Activated CD4-positive, CD25-positive, alpha-beta regulatory T cell treated with anti-CD3 and anti-CD28 coated beads, Interleukin-2, amount 50 U/mL, for 24 hours (primary cell): ENCODE results near the gene TMC5.
"Not testable (repeated sequence)": the region's sequence is repeated elsewhere in the genome, so short reads cannot be mapped to it uniquely, and the experiment has no call there.

ENCODE experiments used
- ATAC-seq, 2 donors: fragments of 150-1000 bp; cut with Tn5 transposase; one replicate each; pipeline ENCODE4 v1.10.0; 2021; ENCODE audit warnings: mild to moderate bottlenecking in 1 of 2, moderate library complexity in 1 of 2

Gene TMC5, protein sequence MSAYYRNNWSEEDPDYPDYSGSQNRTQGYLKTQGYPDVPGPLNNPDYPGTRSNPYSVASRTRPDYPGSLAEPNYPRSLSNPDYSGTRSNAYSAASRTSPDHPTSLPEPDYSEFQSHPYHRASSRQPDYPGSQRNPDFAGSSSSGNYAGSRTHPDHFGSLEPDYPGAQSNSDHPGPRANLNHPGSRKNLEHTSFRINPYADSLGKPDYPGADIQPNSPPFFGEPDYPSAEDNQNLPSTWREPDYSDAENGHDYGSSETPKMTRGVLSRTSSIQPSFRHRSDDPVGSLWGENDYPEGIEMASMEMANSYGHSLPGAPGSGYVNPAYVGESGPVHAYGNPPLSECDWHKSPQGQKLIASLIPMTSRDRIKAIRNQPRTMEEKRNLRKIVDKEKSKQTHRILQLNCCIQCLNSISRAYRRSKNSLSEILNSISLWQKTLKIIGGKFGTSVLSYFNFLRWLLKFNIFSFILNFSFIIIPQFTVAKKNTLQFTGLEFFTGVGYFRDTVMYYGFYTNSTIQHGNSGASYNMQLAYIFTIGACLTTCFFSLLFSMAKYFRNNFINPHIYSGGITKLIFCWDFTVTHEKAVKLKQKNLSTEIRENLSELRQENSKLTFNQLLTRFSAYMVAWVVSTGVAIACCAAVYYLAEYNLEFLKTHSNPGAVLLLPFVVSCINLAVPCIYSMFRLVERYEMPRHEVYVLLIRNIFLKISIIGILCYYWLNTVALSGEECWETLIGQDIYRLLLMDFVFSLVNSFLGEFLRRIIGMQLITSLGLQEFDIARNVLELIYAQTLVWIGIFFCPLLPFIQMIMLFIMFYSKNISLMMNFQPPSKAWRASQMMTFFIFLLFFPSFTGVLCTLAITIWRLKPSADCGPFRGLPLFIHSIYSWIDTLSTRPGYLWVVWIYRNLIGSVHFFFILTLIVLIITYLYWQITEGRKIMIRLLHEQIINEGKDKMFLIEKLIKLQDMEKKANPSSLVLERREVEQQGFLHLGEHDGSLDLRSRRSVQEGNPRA

DNA sequence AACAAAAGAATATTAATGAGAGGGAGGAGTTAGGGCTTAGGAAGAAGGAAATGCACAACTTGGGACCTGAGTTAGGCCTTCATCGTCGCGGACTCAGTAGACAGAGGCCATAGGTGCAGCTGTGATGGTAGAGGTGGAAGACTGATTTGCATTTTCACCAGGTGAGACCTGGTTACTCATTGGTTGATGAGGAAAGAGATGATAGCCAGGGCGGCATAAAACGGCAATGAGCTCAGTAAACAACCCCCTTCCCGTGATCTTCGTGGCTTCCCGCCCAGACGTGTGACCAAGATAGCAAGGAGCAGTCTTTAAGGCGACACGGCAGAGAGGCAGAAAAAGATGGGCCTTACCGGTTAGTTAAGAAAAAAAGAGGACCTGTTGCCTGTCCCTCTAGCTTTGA, at the start of gene TMC5:
Gene TMC5, plus strand, starts transcription at position 244 of the 400 bp plus-strand sequence. CDS start 22,156 bp downstream, outside the sequence.
- ATAC-seq, result no peak

DNA sequence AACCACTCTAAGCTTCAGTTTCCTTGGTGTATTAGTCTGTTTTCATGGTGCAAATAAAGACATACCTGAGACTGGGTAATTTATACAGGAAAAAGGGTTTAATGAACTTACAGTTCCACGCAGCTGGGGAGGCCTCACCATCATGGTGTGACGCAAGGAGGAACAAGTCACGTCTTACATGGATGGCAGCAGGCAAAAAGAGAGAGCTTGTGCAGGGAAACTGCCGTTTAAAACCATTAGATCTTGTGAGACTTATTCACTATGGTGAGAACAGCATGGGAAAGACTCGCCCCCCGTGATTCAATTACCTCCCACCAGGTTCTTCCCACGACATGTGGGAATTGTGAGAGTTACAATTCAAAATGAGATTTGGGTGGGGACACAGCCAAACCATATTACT, 45.1 kb upstream of the TMC5 start:
- ATAC-seq, result not testable (repeated sequence)

DNA sequence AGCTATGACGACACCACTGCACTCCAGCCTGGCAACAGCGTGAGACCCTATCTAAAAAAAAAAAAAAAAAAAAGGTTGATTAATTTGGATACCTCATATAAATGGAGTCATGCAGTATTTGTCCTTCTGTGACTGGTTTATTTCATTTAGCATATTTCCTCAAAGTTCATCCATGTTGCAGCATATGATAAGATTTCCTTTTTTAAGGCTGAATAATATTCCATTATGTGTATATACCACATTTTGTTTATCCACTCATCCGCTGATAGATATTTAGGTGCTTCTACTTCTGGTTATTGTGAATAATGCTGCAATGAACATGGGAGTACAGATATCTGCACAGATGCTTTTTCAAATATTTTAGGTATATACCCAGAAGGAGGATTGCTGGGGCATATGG, 43.3 kb upstream of the TMC5 start:
- ATAC-seq, result no peak

DNA sequence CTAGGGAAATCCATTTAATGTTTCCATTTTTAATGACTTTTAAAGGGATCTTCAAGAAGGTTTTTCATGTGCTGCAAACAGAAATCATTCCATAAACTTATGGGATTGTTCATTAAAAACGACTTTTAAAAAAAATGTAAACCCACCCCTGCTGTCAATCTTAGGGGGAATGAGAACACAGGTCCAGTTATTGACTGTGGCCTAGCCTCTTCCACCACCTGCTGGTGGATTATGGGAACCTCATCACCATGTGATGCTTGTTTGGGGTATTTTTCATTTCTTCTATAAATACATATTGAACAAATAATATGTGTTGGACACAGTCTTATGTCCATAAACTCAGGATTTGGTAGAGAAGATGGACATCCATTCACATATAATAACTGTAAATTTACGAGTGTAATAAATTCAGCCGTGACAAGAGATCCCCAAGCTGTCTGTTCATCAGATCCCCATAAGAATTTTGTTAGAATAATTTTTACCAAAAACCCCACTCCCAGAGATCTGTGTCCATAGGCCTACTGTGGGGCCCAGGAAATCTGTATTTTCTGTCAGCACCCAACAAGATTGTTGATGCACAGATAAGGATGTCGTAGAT, 42.0 kb upstream of the TMC5 start:
- no peak for ATAC-seq

DNA sequence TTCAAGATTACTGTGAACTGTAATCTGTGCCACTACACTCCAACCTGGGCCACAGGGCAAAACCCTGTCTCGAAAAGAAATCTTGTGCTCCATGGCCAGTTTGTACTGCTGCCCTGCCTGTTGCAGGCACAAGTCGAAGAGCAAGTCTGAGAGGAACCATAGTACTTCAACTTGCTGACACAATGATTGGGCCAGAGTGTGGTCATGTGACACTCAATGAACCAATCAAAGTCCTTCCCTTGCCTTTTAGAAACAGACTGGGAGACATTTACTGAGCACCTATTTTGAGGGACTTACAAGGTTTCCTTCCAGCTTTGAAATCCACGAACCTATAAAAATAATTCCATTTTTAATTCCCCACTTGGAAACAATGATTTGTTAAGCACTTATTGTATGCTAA, 39.8 kb upstream of the TMC5 start:
- ATAC-seq, result no peak

DNA sequence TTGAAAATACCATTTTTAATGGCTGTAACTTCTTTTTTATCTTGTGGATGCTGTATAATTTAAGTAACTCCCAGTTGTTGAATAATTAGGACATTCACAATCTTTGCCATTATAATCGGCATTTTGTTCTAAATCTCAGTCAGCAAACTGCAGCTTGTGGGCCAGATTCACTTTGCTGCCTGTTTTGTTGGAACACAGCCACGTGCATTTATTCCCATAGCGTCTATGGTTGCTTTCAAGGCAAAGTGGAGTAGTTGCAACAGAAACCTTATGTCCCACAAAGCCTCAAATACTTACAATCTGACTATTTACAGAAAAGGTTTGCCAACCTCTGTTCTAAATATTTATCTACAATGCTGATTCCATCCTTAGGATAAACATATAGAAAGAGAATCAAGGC, 39.2 kb upstream of the TMC5 start:
- ATAC-seq, result no peak

DNA sequence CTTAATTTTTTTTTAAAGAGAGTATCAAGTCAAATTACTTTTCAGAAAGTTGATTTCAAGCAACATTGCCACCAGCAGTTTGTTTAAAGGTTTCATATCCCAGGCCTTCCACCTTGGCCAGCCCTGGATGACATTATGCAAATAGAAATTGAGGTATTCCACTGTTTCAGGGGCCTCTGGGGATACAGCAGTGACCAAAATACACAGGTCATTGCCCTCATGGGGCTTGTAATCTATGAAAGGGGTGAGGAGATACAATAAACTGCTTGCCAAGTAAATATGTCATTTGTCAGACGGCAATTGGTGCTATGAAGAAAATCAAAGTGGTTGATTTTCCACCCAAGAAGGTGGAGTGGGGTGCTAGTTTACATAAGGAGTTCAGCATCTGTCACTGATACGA, 37.8 kb upstream of the TMC5 start:
- no peak for ATAC-seq

DNA sequence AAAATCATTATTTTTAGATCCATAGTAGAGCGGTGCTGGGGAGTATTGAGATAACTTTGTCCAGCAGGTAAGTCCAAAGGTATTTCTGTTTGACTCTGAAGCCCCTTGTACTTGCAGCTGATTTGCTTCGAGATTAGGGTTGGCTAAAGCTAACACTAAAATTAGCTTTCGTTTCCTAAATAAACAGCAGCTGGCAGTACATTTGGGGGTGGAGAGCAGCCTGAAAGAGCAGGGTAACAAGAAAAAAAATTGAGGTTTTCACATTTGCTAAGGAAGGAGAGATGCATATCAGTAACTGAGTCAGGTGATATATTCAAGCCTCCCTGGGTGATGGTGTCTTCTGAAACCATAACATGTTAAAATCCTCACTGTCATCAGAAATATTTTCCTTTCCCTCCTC, 37.4 kb upstream of the TMC5 start:
- no peak for ATAC-seq

DNA sequence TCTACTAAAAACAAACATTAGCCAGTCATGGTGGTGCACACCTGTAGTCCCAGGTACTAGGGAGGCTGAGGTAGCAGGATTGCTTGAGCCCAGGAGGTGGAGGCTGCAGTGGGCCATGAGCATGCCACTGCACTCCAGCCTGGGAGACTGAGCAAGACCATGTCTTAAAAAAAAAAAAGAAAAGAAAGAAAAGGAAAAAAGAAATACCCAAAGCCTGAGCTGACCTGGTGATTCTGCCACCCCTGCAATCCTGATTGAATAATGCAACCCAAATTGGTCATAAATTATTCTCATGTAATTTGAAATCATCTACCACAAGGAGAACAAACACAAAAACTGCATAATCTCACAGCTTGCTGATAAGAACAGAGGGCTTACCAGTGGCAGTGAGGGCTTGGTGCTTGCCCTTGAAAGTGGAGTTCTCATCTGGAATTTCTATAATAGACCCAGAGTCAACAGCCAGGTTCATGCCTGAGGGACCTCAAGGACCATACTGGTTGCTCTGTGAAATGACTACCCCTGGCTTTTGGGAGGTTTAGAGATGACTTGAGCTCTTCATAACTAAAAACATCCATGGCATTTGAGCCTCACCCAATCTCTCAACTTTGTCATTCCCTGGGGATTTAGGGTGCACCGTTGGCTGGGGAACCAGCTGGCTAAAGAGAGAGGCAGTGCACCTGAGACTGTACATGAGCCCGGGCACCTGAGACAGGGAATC, 35.4 kb upstream of the TMC5 start:
- no peak for ATAC-seq

DNA sequence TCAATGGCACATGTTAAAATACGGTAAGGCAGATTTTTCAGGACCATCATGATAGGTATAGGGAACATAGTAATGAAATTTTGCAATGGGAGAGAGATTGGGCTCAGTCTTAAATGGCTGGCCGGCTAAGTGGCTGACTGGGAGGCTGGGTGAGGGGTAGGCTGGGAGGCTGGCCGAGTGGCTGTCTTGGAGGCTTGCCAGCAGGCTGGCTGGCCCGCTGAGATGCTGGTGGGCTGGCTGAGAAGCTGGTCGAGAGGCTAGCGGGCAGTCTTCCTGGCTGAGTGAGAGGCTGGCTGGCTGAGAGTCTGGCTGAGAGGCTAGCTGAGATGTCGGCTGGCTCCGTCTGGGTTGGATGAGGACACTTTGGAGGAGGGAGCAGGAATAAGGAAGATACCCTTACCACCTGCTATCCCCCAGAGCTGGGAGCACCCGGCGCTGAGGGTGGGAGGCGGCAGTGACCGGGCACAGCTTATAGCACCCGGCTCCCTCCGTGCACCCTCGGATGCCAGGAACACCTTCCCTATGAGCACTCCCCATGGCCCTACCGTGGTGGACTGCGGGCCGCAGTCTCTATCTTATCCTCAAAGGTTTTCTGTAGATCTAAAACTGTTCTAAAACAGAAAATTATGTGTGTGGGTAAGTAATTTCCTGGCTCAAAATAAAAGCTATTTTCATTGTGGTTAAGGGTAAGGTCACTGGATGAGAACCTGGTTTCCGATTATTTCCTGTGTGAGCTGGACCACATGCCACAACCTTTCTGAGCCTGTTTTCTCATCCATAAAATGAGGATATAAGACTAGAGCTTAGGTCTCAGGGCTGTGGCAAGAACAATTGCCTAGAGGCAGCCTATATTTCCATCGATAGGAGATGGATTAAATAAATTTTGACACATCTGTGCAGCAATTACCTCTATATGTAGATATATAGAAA, 34.5 kb upstream of the TMC5 start:
- ATAC-seq, result no peak

DNA sequence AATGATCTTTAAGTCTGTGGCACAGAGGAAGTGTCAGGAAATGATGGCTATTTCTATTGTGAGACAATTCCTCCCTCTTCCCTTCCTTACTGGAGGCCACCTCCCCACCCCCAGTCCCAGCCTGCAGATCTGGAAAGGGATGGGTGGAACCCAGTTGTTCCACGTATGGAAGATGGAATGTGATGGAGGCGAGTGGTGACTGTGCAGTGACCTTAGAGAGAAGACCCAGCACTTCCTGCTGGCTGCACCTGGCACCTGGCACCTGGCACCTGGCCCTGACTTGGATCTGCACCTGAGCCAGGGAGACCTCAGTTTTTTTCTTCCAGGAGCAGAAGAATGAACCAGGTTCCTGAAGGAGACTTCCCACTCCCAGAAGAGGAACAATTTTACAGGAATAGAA, 33.0 kb upstream of the TMC5 start:
- ATAC-seq, result no peak

DNA sequence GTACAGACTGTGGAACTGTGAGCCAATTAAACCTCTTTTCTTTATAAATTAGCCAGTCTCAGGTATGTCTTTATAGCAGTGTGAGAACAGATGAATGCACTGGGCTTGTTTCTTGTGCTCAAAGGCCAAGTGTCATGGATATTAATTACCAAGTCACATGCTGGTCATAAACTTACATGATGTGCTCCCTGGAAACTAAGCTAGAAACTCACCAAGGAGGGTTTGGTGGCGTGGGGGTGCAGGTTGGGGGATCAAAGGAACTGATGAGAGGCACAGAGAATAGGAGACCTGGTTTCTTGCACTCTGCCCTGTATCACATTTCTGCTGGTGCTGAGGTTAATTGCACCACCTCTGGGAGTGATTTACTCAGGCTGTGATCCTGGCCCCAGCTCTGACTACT, 31.2 kb upstream of the TMC5 start:
- no peak for ATAC-seq

DNA sequence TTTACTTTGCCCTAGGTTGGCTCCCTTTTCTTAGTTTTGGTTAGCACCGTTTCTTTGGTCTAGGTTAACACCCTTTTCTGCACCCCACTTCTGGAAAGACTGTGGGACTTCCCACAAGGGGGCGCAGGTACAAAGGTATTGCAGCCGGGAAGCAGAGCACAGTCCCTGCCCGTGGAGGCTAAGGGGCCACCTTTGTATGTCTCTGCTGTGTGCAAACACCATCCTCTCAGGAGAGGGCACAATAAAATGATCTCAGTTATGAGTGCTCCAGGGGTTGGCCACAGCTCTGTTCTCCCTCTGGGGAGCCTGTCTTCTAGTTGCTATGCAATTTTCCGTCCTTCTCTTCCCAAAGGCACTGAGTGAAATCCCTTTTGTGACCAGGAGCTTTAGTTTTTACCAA, 28.4 kb upstream of the TMC5 start:
- no peak for ATAC-seq

DNA sequence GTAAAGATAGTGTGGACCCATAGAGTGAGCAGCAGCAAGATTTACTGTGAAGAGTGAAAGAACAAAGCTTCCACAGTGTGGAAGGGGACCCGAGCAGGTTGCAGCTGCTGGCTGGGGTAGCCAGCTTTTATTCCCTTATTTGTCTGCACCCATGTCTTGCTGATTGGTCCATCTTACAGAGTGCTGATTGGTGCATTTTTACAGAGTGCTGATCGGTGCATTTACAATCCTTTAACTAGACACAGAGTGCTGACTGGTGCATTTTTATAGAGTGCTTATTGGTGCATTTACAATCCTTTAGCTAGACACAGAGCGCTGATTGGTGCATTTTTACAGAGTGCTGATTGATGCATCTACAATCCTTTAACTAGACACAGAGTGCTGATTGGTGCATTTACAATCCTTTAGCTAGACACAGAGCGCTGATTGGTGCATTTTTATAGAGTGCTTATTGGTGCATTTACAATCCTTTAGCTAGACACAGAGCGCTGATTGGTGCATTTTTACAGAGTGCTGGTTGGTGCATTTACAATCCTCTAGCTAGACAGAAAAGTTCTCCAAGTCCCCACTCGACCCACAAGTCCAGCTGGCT, 26.4 kb upstream of the TMC5 start:
- not testable (repeated sequence) for ATAC-seq

DNA sequence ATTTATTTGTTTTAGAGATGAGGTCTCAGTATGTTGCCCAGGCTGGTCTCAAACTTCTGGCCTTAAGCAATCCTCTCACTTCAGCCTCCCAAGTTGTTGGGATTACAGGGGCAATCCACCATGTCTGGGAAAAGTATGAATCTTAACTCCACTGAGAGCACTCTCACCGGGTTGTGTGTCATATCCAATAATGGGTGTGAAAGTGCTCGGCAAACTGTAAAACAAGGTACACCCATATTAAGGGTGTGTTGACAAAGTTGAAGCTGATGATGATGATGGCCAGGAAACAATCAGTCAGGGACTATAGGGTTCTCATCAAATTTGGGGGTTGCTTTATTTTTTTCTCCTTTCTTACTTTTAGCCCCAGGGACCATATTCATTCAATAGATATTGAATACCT, 25.3 kb upstream of the TMC5 start:
- no peak for ATAC-seq

DNA sequence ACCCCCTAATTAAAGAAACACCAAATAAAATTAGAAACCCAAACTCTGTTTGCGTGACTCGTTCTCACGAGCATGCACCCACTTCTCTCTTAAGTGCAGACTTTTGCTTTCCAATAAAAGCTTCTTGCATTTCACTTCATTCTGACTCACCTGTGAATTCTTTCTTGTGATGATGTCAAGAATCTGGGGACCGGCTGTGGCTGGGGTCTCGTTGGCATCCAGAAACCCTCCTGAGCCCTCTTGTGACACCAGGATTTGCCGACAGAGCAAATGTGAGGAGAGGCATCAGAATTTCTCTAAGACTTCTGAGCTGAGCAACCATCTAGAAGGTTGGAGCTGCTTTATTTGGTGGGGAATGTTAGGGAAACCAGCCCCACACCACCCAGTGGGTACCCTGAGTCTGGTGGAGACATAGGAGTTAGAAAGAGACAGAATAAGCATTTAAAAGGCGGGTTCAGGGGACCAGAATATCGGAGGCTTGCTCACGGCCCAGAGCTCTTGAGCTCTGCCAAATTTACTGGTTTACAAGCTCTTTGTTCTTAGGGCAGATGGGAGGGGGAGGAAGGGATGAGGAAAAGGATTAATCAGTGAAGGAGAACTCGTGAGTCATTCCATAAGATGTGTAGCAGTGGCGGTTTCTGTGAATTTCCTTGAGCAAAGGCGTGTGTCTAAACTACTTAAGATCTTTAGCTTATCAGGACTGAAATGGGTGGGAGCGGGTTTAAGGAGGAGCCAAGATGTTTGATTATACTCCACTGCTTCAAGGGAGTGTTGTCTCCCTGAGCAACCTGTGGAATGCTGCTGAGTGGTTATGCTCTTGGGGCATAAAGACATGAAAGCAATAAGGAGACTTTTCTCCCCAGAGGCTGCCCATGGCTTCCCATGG, 24.2 kb upstream of the TMC5 start:
- ATAC-seq, result no peak

DNA sequence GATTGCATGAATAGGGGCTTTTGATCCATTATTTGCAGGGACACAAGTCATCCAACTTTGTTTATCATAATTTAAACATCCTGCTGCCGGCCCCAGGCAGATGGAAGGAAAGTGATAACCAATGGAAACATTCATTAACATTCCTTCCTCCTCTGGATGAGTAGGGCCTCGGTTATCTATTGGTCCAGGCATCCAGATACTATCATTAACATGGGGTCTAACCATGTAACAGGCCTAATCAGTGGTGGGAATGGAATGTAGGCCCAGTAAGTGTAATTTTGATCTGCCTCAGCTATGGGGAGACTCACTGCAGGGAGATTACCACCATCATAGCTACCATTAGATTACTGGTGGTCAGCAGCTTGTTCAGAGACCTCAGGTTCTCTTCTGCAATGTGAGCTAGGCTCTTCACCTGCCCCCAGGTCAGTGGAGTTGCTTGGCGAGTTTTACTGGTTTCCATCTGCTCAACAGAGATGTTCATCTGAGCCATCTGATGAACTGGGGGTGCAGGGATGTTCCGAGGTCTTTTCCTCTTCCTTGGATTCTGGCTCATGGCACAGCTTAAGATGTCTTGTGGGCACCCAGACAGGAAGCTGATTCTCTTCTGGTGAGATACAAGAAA, 21.9 kb upstream of the TMC5 start:
- not testable (repeated sequence) for ATAC-seq

DNA sequence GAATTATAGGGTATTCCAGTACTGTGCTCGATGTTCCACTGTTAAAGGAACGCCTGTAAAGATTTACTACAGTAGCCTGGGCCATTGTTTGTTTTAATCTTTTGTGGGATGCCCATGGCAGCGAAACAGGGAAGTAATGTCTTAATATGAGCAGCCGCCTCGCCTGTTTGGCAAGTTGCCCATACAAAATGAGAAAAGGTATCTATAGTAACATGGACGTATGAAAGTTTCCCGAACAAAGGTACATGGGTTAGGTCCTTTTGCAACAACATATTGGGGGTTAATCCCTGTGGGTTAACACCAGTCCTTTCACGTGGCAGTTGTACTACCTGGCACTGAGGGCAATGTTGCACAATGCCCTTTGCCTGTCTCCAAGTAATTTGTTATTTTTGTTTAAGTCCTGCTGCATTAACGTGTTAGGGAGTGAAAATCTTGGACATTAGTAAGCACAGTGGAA, 21.1 kb upstream of the TMC5 start:
- no peak for ATAC-seq

DNA sequence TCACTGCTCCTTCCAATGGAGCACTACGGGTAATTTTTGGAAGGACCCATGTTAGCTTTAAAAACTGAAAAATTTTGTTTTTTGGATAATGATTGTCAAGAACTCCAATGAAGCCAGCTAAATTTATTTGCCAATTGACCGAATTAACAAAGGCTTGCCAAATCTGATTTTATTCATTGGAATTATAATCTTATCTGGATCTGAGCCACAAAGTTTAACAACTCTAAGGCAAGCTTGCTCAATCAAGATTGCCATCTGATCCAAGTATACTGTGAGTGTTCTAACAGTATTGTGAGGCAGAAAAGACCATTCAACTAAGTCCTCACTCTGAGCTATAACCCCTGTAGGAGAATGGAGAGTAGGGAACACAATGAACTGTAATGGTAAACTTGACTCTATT, 20.3 kb upstream of the TMC5 start:
- not testable (repeated sequence) for ATAC-seq
